SK-N-SH (cell line): ENCODE results near the gene RAPGEF2.

Experiments used
- EZH2phosphoT487 ChIP-seq: fragments of 200-600 bp; sonication (generic); IDR thresholded peaks from 2 replicates; pipeline ENCODE4 v1.6.1; 2017; ENCODE audit warnings: low read depth, mixed run types, mild to moderate bottlenecking, antibody characterized with exemption, moderate library complexity, borderline replicate concordance
- MXI1 ChIP-seq: IDR thresholded peaks from 2 replicates; pipeline ENCODE4 v1.6.1; 2012; ENCODE audit warnings: mild to moderate bottlenecking, low read depth, low read length, improper control_type of control experiment
- NRF1 ChIP-seq: IDR thresholded peaks from 2 replicates; pipeline ENCODE4 v1.6.1; 2012; ENCODE audit warnings: low read depth, mild to moderate bottlenecking, low read length
- POLR2AphosphoS5 ChIP-seq: IDR thresholded peaks from 2 replicates; pipeline ENCODE4 v1.6.1; 2012; ENCODE audit warnings: low read depth, low read length
- RFX5 ChIP-seq: IDR thresholded peaks from 2 replicates; pipeline ENCODE4 v1.6.1; 2012; ENCODE audit warnings: mild to moderate bottlenecking, improper control_type of control experiment, low read length
- RXRA ChIP-seq: IDR thresholded peaks from 2 replicates; pipeline ENCODE4 v1.4.0; 2012; ENCODE audit warnings: low read depth, mild to moderate bottlenecking, borderline replicate concordance
- TAF1 ChIP-seq: IDR thresholded peaks from 2 replicates; pipeline ENCODE4 v1.6.1; 2012; ENCODE audit warnings: low read depth, mild to moderate bottlenecking, low read length, moderate library complexity, borderline replicate concordance
- TCF12 ChIP-seq: IDR thresholded peaks from 2 replicates; pipeline ENCODE4 v1.4.0; 2012
- TF ChIP-seq, protein P1 (sequence below): fragments of 200-600 bp; sonication (generic); IDR thresholded peaks from 2 replicates; pipeline ENCODE4 v1.6.1; 2017; ENCODE audit warnings: antibody characterized with exemption, mild to moderate bottlenecking, moderate library complexity
- TF ChIP-seq, protein P2 (sequence below): IDR thresholded peaks from 2 replicates; pipeline ENCODE4 v1.4.0; 2012; ENCODE audit warnings: low read depth, borderline replicate concordance
- TF ChIP-seq, protein P3 (sequence below): IDR thresholded peaks from 2 replicates; pipeline ENCODE4 v1.6.1; 2012; ENCODE audit warnings: mild to moderate bottlenecking, low read depth, low read length, moderate library complexity

DNA sequence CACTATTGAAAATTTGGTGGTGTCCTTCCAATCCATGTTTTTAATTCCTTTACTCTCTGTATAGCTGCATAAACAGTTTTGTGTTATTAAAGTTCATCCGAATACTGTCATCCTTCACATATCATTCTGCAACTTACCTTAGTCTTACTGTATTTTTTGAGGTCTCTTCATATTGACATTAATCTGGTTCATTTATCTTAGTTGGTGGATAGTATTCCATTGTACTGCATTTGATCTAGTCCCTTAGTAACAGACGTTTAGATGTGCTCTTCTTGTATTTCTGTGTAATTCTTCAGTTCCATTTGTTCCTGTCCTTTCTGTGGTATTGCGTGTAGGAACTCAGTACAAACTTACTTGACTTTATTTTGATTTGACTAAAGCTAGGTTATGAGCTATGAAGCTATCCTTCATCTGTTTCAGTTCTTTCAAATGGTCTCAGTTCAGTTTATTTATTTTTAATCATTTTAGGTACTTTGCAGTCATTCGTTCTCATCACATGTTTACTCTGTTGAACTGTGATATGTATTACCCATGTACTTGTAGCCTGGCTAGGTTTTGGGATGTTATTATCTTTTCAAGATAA is 41.3 kb downstream of the RAPGEF2 start:
- TF ChIP-seq, protein P1, sequence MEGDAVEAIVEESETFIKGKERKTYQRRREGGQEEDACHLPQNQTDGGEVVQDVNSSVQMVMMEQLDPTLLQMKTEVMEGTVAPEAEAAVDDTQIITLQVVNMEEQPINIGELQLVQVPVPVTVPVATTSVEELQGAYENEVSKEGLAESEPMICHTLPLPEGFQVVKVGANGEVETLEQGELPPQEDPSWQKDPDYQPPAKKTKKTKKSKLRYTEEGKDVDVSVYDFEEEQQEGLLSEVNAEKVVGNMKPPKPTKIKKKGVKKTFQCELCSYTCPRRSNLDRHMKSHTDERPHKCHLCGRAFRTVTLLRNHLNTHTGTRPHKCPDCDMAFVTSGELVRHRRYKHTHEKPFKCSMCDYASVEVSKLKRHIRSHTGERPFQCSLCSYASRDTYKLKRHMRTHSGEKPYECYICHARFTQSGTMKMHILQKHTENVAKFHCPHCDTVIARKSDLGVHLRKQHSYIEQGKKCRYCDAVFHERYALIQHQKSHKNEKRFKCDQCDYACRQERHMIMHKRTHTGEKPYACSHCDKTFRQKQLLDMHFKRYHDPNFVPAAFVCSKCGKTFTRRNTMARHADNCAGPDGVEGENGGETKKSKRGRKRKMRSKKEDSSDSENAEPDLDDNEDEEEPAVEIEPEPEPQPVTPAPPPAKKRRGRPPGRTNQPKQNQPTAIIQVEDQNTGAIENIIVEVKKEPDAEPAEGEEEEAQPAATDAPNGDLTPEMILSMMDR = no peak
- TF ChIP-seq RXRA = no peak
- TF ChIP-seq MXI1 = no peak
- no peak for TF ChIP-seq EZH2phosphoT487
- TF ChIP-seq, protein P2, sequence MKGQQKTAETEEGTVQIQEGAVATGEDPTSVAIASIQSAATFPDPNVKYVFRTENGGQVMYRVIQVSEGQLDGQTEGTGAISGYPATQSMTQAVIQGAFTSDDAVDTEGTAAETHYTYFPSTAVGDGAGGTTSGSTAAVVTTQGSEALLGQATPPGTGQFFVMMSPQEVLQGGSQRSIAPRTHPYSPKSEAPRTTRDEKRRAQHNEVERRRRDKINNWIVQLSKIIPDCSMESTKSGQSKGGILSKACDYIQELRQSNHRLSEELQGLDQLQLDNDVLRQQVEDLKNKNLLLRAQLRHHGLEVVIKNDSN = no peak
- no peak for TF ChIP-seq TAF1
- TF ChIP-seq RFX5 = no peak
- no peak for TF ChIP-seq NRF1
- no peak for TF ChIP-seq POLR2AphosphoS5
- no peak for TF ChIP-seq TCF12
- TF ChIP-seq, protein P3, sequence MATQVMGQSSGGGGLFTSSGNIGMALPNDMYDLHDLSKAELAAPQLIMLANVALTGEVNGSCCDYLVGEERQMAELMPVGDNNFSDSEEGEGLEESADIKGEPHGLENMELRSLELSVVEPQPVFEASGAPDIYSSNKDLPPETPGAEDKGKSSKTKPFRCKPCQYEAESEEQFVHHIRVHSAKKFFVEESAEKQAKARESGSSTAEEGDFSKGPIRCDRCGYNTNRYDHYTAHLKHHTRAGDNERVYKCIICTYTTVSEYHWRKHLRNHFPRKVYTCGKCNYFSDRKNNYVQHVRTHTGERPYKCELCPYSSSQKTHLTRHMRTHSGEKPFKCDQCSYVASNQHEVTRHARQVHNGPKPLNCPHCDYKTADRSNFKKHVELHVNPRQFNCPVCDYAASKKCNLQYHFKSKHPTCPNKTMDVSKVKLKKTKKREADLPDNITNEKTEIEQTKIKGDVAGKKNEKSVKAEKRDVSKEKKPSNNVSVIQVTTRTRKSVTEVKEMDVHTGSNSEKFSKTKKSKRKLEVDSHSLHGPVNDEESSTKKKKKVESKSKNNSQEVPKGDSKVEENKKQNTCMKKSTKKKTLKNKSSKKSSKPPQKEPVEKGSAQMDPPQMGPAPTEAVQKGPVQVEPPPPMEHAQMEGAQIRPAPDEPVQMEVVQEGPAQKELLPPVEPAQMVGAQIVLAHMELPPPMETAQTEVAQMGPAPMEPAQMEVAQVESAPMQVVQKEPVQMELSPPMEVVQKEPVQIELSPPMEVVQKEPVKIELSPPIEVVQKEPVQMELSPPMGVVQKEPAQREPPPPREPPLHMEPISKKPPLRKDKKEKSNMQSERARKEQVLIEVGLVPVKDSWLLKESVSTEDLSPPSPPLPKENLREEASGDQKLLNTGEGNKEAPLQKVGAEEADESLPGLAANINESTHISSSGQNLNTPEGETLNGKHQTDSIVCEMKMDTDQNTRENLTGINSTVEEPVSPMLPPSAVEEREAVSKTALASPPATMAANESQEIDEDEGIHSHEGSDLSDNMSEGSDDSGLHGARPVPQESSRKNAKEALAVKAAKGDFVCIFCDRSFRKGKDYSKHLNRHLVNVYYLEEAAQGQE = no peak
